ENCODE measurements around the gene TMEM50B. TPM values are rescaled to one million over a fixed set of nuclear protein-coding genes. Genes with fewer than 3 reads are reported as not detected.

Gene TMEM50B
- total and polyA plus RNA-seq, 2 experiments from 2014 or later: 73.1 to 88.0 TPM

GRCh38 chr21:33478935-33479678 is 667 bp downstream of the TMEM50B start:
- Histone ChIP-seq H3K27ac (peak overlapping the region; percentile 92), H3K4me1 (ENCODE audit: insufficient read depth) (peaks cover 7% of the 10 kb centered on the region), H3K9me2 (replicated peaks; ENCODE audit: insufficient read depth) (no peaks in the 10 kb centered on the region), H3K27me3 (no peaks in the 10 kb centered on the region), H3K79me2 (peaks cover 44% of the 10 kb centered on the region), H3K9me3 (ENCODE audit: low read depth) (no peaks in the 10 kb centered on the region), H3K36me3 (replicated peaks; ENCODE audit: insufficient read depth, low read depth) (no peaks in the 10 kb centered on the region), H2AFZ (peak overlapping the region; percentile 95), H4K20me1 (ENCODE audit: insufficient read depth, poor library complexity, severe bottlenecking) (peaks cover 6% of the 10 kb centered on the region), H3K4me3 (peak overlapping the region; percentile 80), H3K4me2 (peak overlapping the region; percentile 83)
- TF ChIP-seq EZH2phosphoT487 (IDR thresholded peaks at IDR 0.05; ENCODE audit: low read depth, severe bottlenecking, unreplicated experiment) (no peak), CTCF (IDR thresholded peaks at IDR 0.05; ENCODE audit: poor library complexity) (peak; percentile 8), EZH2 (IDR thresholded peaks at IDR 0.05; ENCODE audit: borderline replicate concordance) (peak; percentile 19)
- 2% methylated on average over 37 of the region's 68 CpGs for WGBS (ENCODE audit: low lambda C conversion rate, missing lambda C conversion rate)
- peak; percentile 65 for DNase-seq (ENCODE audit: low spot score)

- peaks cover 7% of the 10 kb centered on the region for H3K4me1 ChIP-seq (ENCODE audit: insufficient read depth)
- peak overlapping the region; percentile 83 for H3K4me2 ChIP-seq
- 55% methylated on average over 9 of the region's 9 CpGs for WGBS (ENCODE audit: low lambda C conversion rate, missing lambda C conversion rate)
- no peaks in the 10 kb centered on the region for H3K9me3 ChIP-seq (ENCODE audit: low read depth)
- H3K36me3 ChIP-seq (replicated peaks; ENCODE audit: insufficient read depth, low read depth): no peaks in the 10 kb centered on the region
- TF ChIP-seq EZH2phosphoT487 (IDR thresholded peaks at IDR 0.05; ENCODE audit: low read depth, severe bottlenecking, unreplicated experiment) (no peak), EZH2 (IDR thresholded peaks at IDR 0.05; ENCODE audit: borderline replicate concordance) (no peak), CTCF (IDR thresholded peaks at IDR 0.05; ENCODE audit: poor library complexity) (no peak)
- peak overlapping the region; percentile 80 for H3K4me3 ChIP-seq
- peak overlapping the region; percentile 95 for H2AFZ ChIP-seq
- peaks cover 53% of the 10 kb centered on the region for H3K79me2 ChIP-seq
- no peaks in the 10 kb centered on the region for H3K27me3 ChIP-seq
- H3K9me2 ChIP-seq (replicated peaks; ENCODE audit: insufficient read depth): no peaks in the 10 kb centered on the region
- peaks cover 6% of the 10 kb centered on the region for H4K20me1 ChIP-seq (ENCODE audit: insufficient read depth, poor library complexity, severe bottlenecking)
- DNase-seq (ENCODE audit: low spot score): no peak
- H3K27ac ChIP-seq: peak overlapping the region; percentile 92
Observed at GRCh38 chr21:33478182-33478581, 1.6 kb downstream of the TMEM50B start.

- H3K79me2 ChIP-seq: peaks cover 64% of the 10 kb centered on the region
Observed at GRCh38 chr21:33477066-33477465, 2.7 kb downstream of the TMEM50B start.

More at GRCh38 chr21:33477066-33477465, 2.7 kb downstream of the TMEM50B start:
- H3K9me3 ChIP-seq (ENCODE audit: low read depth): no peaks in the 10 kb centered on the region
- H3K4me2 ChIP-seq: no peak overlapping the region
- no peak overlapping the region for H3K27ac ChIP-seq
- H4K20me1 ChIP-seq (ENCODE audit: insufficient read depth, poor library complexity, severe bottlenecking): peaks cover 6% of the 10 kb centered on the region
- no peaks in the 10 kb centered on the region for H3K9me2 ChIP-seq (replicated peaks; ENCODE audit: insufficient read depth)
- peaks cover 7% of the 10 kb centered on the region for H3K4me1 ChIP-seq (ENCODE audit: insufficient read depth)
- no peaks in the 10 kb centered on the region for H3K36me3 ChIP-seq (replicated peaks; ENCODE audit: insufficient read depth, low read depth)
- H3K27me3 ChIP-seq: no peaks in the 10 kb centered on the region
- TF ChIP-seq EZH2phosphoT487 (IDR thresholded peaks at IDR 0.05; ENCODE audit: low read depth, severe bottlenecking, unreplicated experiment) (no peak), EZH2 (IDR thresholded peaks at IDR 0.05; ENCODE audit: borderline replicate concordance) (no peak), CTCF (IDR thresholded peaks at IDR 0.05; ENCODE audit: poor library complexity) (no peak)
- DNase-seq (ENCODE audit: low spot score): no peak
- H2AFZ ChIP-seq: no peak overlapping the region
- 94% methylated on average over 7 of the region's 7 CpGs for WGBS (ENCODE audit: low lambda C conversion rate, missing lambda C conversion rate)
- H3K4me3 ChIP-seq: no peak overlapping the region

All from hepatocyte (in vitro differentiated cells).